ENCODE measurements around the gene PILRB.
"Not testable (repeated sequence)": the region's sequence is repeated elsewhere in the genome, so short reads cannot be mapped to it uniquely, and the experiment has no call there.

GRCh38 chr7:100318329-100318728 lies 39.6 kb upstream of the PILRB start:
- not testable (repeated sequence) for TF ChIP-seq CTCF, POLR2A (IDR thresholded peaks at IDR 0.05)

Data from right lobe of liver (tissue), 4 donors.